HG03139 (cell line): ENCODE results near the gene SSBP4.
A peak's percentile ranks its signal among the peaks of the same experiment; 100 is the strongest.
"Not testable (repeated sequence)": the region's sequence is repeated elsewhere in the genome, so short reads cannot be mapped to it uniquely, and the experiment has no call there.

Experiments
- ATAC-seq: cut with Tn5 transposase; IDR thresholded peaks from one replicate; pipeline ENCODE4 v1.9.1; 2021; ENCODE audit not compliant: unreplicated experiment

Gene SSBP4

DNA sequence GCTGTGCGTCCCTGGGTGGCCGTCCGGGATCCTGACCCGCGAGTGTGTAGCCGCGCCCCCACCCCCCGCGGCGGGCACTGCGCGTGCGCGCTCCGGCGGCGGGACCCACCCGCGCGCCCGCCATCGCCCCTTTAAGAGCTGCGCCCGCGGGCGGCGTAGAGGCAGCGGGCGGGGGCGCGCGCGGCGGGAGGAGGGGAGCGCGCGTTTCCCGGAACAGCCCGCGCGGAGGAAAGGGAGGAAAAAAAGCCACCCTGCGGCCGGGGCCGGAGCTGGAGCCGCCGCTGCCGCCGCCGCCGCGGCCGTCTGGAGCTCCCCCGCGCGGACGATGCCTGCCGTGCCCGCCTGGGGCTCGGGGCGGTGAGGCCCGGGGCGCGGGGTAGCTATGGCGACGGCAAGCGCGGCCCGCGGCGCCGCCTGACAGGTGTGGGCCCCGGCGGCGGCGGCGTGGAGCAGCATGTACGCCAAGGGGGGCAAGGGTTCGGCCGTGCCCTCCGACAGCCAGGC, at the start of gene SSBP4:
Gene SSBP4, plus strand, starts transcription at position 204 of the 504 bp plus-strand sequence. Its CDS starts 251 bp downstream, at position 455.
- no peak for ATAC-seq

DNA sequence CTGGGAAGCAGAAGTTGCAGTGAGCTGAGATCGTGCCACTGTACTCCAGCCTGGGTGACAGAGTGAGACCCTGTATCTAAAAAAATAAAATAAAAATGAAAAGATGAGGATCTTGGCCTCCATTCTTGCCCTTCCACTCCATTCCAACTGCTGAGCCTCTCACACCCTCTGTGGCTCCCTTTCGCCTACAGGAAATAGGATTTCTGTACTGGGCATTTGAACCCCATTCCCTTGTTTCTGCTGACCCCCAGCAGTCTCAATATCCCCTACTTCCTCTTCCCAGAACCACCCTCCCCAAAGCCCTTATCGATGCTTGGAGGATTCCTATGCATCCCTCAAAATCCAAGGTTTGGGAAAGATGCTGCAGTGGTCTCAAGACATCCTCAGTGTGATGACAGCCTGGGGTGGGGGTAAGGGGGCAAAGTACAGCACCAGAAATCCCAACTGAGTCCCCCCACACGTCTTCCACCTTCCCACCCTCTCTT, 45.7 kb upstream of the SSBP4 start:
- ATAC-seq, result no peak

DNA sequence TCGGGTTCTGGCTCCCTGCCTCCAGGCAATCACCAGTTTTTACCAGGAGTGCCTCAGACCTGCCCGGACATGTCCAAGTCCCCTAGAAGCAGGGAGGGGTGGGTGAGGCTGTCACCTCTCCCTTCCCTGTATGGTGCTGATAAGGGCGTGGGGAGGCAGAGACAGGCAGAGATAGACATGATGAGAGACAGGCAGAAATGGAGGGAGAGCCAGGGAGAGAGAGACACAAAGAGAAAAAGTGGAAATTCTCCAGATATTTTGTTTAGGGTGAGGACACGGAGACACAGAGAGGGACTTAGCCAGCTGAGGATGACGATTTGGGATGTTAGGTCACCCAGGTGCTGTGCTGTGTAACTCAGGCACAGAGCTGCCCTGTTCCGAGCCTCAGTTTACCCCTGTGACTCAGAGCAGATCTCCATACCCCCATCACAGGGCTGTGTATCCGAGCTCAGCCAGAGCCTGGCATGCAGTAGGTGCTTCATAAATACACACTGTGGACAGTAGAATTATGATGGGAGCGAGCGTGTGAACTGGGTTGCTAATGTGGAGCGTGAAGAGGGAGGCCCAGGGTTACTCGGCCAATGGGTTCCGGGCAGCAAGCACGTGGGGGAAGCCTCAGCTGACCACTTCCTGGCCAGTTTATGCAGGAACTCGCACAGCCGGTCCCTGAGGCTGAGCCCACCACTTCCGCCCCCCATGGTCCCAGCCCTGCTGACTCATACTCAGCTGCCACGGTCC, 45.1 kb upstream of the SSBP4 start:
- peak; percentile 88 for ATAC-seq

DNA sequence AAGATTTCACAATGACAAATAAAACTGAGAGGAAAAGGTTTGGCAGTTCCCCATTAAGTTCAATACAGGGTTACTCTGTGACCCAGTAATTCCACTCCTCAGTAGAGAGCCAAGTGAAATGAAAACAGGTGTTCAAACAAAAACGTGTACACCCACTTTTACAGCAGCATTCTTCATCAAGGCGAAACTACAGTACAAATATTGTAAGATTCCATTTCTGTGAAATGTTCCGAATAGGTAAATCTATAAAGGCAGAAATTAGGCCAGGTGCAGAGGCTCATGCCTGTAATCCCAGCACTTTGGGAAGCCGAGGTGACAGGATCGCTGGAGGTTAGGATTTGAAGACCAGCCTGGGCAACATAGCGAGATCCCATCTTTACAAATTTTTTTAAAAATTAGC, 42.2 kb upstream of the SSBP4 start:
- no peak for ATAC-seq

DNA sequence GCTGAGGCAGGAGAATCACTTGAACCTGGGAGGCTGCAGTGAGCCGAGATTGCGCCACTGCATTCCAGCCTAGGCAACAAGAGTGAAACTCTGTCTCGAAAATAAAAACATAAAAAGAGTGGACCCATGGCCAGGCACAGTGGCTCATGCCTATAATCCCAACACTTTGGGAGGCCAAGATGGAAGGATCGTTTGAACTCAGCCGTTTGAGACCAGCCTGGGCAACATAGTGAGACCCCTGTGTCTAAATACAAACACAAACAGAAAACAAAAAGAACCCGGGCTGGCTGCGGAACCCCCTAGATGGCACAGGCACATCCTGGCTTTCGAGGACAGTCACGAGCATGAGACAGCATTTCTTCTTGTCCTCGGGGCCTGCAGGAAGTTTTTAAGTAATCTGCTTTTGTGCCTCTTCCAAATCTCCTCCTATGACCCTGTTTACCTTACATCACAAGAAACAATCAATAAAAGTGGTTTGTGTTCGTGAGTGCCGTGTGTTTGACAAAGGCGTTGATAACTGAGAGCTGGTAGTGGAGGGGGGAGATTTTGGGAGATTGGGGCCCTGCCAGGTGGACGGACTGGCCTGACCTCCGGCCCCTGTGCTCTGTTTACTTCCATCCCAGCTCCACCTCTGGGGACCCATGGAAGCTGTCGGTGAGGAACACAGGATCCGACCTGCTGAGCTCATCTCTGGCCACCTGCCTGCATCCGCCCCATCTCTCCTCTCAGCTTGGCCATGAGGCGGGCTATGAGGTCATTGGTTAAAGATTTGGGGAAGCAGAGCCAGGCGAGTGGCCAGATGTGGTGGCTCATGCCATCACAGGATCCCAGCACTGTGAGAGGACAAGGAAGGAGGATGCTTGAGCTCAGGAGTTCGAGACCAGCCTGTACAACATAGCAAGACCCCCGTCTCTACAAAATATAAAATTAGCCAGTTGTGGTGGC, 39.1 kb upstream of the SSBP4 start:
- no peak for ATAC-seq

DNA sequence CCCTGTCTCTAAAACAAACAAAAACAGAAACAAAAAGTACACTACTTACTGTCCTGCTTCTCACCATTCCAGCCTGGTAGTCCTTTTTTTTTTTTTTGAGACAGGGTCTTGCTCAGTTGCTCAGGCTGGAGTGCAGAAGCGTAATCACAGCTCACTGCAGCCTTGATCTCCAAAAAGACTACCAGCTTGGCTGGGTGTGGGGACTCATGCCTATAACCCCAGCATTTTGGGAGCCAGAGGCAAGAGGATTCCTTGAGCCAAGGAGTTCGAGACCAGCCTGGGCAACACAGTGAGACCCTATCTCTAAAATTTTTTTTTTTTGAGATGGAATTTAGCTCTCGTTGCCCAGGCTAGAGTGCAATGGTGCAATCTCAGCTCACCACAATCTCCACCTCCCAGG, 38.4 kb upstream of the SSBP4 start:
- ATAC-seq, result no peak

GRCh38 chr19:18383622-18384021, 35.6 kb upstream of the SSBP4 start:
- ATAC-seq, result not testable (repeated sequence)

DNA sequence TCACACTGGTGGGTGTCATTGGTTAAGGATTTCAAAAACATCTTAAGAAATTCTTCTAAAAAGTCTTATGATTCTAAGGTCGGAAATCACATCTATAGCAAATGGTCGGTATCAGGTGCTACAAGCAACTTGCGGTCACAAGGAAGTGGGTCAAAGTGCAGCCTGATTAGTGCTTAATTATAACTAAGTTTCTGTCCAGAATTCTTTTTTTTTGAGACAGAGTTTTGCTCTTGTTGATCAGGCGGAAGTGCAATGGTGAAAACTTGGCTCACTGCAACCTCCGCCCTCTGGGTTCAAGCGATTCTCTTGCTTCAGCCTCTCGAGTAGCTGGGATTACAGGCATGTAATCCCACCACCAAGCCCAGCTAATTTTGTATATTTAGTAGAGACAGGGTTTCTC, 34.4 kb upstream of the SSBP4 start:
- no peak for ATAC-seq

GRCh38 chr19:18385359-18385674, 33.9 kb upstream of the SSBP4 start:
- ATAC-seq, result no peak

GRCh38 chr19:18385675-18386542, 33.3 kb upstream of the SSBP4 start, which contains the start of gene GDF15:
TSS of gene GDF15 (plus strand) at chr19:18386158. CDS start at chr19:18386190, 32 bp downstream.
- no peak for ATAC-seq

DNA sequence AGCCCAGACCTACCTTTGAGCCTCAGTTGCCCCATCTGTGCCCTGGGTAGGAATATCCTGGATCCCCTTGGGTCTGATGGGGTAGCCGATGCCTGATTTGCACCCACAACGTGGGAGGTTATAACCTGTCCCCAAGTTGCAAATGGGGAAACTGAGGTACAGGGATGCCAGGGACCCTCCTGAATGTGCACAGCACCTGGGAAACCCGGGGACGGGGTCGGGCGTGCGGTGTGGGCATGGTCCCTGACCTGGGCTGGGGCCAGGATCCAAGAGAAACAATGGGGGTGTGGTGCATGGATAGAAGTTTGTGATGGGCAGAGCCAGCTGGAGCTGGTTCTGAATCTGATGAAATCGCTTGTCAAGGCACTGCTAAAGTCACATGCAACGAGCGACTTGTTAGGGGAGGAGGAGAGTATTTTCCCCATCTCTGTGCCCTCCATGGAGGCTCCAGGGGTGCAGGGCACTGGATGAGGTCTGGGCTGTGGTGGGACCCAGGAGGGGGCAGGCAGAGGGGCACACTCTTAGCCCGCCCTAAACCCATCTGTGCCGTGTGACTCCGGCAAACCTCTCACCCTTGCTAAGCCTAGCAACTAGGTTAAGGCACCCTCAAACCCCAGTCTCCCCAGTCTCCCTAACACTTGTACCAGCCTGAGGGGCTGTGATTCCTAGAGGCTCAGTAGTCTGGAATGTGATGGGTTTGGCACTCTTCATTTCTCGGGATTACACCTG, 32.5 kb upstream of the SSBP4 start:
- no peak for ATAC-seq

DNA sequence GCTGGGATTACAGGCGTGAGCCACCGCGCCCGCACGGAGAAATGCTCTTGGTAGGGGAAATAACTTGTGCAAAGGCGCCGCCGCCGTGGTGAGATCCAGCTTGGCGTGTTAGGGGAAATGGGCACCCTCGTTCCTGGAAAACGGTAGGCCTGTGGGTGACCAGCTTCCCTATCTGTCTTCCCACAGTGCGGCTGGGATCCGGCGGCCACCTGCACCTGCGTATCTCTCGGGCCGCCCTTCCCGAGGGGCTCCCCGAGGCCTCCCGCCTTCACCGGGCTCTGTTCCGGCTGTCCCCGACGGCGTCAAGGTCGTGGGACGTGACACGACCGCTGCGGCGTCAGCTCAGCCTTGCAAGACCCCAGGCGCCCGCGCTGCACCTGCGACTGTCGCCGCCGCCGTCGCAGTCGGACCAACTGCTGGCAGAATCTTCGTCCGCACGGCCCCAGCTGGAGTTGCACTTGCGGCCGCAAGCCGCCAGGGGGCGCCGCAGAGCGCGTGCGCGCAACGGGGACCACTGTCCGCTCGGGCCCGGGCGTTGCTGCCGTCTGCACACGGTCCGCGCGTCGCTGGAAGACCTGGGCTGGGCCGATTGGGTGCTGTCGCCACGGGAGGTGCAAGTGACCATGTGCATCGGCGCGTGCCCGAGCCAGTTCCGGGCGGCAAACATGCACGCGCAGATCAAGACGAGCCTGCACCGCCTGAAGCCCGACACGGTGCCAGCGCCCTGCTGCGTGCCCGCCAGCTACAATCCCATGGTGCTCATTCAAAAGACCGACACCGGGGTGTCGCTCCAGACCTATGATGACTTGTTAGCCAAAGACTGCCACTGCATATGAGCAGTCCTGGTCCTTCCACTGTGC, 30.9 kb upstream of the SSBP4 start:
- peak; percentile 65 for ATAC-seq

- no peak for ATAC-seq
These were observed 30.1 kb upstream of the SSBP4 start for GRCh38 chr19:18388960-18389725.

GRCh38 chr19:18389726-18390064, 29.5 kb upstream of the SSBP4 start:
- ATAC-seq, result no peak

- no peak for ATAC-seq
These were observed 28.9 kb upstream of the SSBP4 start for GRCh38 chr19:18390065-18390907.

GRCh38 chr19:18391509-18392075, 27.6 kb upstream of the SSBP4 start:
- ATAC-seq, result no peak

DNA sequence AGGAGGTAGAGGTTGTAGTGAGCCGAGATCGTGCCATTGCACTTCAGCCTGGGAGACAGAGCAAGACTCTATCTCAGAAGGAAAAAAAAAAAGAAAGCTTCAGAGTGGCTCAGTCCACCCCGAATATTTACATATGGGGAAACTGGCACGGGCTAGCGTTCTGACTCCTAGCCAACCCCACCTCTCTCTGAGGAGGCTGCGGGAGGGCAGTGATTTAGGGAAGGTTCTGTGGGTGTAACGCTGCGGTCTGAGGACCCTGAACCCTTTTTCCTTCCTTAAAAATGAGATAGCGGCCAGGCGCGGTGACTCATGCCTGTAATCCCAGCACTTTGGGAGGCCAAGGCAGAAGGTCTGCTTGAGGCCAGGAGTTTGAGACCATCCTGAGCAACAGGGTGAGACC, 26.8 kb upstream of the SSBP4 start:
- ATAC-seq, result no peak
